ENCODE measurements around the gene TFPI.
"Not testable (repeated sequence)": the region's sequence is repeated elsewhere in the genome, so short reads cannot be mapped to it uniquely, and the experiment has no call there.

The TFPI gene

GRCh38 chr2:187552828-187553681 lies 1.2 kb downstream of the TFPI start:
- DNase-seq (ENCODE audit: low read depth, low spot score) = peak; percentile 42

- no peak for DNase-seq (ENCODE audit: low read depth, low spot score)
Observed at GRCh38 chr2:187552381-187552780, 1.9 kb downstream of the TFPI start.

- no peak for DNase-seq (ENCODE audit: low read depth, low spot score)
Observed at GRCh38 chr2:187550857-187551256, 3.4 kb downstream of the TFPI start.

GRCh38 chr2:187549951-187550555 lies 4.2 kb downstream of the TFPI start:
- DNase-seq (ENCODE audit: low read depth, low spot score) = no peak

GRCh38 chr2:187549193-187549592 lies 5.0 kb downstream of the TFPI start:
- DNase-seq (ENCODE audit: low read depth, low spot score) = no peak

- no peak for DNase-seq (ENCODE audit: low read depth, low spot score)
Observed at GRCh38 chr2:187548656-187549055, 5.6 kb downstream of the TFPI start.

GRCh38 chr2:187547353-187547979 lies 6.8 kb downstream of the TFPI start:
- DNase-seq (ENCODE audit: low read depth, low spot score) = peak; percentile 88

- no peak for DNase-seq (ENCODE audit: low read depth, low spot score)
Observed at GRCh38 chr2:187546762-187547333, 7.4 kb downstream of the TFPI start.

GRCh38 chr2:187545238-187545751 lies 8.9 kb downstream of the TFPI start:
- peak; percentile 54 for DNase-seq (ENCODE audit: low read depth, low spot score)

- no peak for DNase-seq (ENCODE audit: low read depth, low spot score)
Observed at GRCh38 chr2:187544371-187545080, 9.7 kb downstream of the TFPI start.

- no peak for DNase-seq (ENCODE audit: low read depth, low spot score)
Observed at GRCh38 chr2:187543488-187543887, 10.7 kb downstream of the TFPI start.

- peak; percentile 32 for DNase-seq (ENCODE audit: low read depth, low spot score)
Observed at GRCh38 chr2:187542123-187542522, 12.1 kb downstream of the TFPI start.

- DNase-seq (ENCODE audit: low read depth, low spot score) = peak; percentile 86
Observed at GRCh38 chr2:187541086-187542085, 12.8 kb downstream of the TFPI start.

- not testable (repeated sequence) for DNase-seq (ENCODE audit: low read depth, low spot score)
Observed at GRCh38 chr2:187538222-187538621, 16.0 kb downstream of the TFPI start.

GRCh38 chr2:187535381-187535780 lies 18.9 kb downstream of the TFPI start:
- DNase-seq (ENCODE audit: low read depth, low spot score) = not testable (repeated sequence)

GRCh38 chr2:187532333-187533120 lies 21.7 kb downstream of the TFPI start:
- DNase-seq (ENCODE audit: low read depth, low spot score) = no peak

- no peak for DNase-seq (ENCODE audit: low read depth, low spot score)
Observed at GRCh38 chr2:187529977-187530721, 24.1 kb downstream of the TFPI start.

- no peak for DNase-seq (ENCODE audit: low read depth, low spot score)
Observed at GRCh38 chr2:187529248-187529976, 24.8 kb downstream of the TFPI start.
